Left ventricle myocardium inferior (tissue), 1 donor: ENCODE measurements around the gene MIGA2. TPM values are rescaled to one million over a fixed set of nuclear protein-coding genes. Genes with fewer than 3 reads are reported as not detected.
A peak's percentile ranks its signal among the peaks of the same experiment; 100 is the strongest.

Source experiments
- DNase-seq: peaks from one replicate; pipeline ENCODE4 v3.0.0-alpha.2; 2020
- H3K27ac ChIP-seq: fragments of 200-600 bp; replicated peaks from 2 replicates; pipeline ENCODE4 v1.8.0; 2021
- H3K27me3 ChIP-seq: fragments of 200-600 bp; 2 replicates; pipeline ENCODE4 v1.8.0; 2021; ENCODE audit warnings: low read depth
- H3K36me3 ChIP-seq: fragments of 200-600 bp; 2 replicates; pipeline ENCODE4 v1.8.0; 2021
- H3K4me1 ChIP-seq: fragments of 200-600 bp; 2 replicates; pipeline ENCODE4 v1.8.0; 2021
- H3K4me3 ChIP-seq: fragments of 200-600 bp; 2 replicates; pipeline ENCODE4 v1.8.0; 2021; ENCODE audit warnings: mild to moderate bottlenecking, moderate library complexity
- H3K9me3 ChIP-seq: fragments of 200-600 bp; replicated peaks from 2 replicates; pipeline ENCODE4 v1.8.0; 2021
- intact Hi-C: fragments of 100-400 bp; cut with micrococcal nuclease; formaldehyde crosslinking; loops from one replicate; pipeline ENCODE4 v1.11.0; 2022
- total RNA-seq: library from RNA; stranded (reverse); fragmentation: NEBNext Ultra II Directional; extraction: Animal tissue kit (Norgen Biotek cat#: 25700); gene quantifications from one replicate; pipeline ENCODE4 v1.2.1, GENCODE V29; 2021
- TF ChIP-seq, protein P1 (sequence below): fragments of 200-600 bp; IDR thresholded peaks from 2 replicates; pipeline ENCODE4 v1.8.0; 2021; ENCODE audit warnings: antibody characterized with exemption, mild to moderate bottlenecking, borderline replicate concordance
- donor health status: DM: no; HTN: yes; CAD: no; lungs with severe emphysema.

MIGA2 gene
- total RNA-seq, 1 donor from 2014 or later: 35.6 TPM

DNA sequence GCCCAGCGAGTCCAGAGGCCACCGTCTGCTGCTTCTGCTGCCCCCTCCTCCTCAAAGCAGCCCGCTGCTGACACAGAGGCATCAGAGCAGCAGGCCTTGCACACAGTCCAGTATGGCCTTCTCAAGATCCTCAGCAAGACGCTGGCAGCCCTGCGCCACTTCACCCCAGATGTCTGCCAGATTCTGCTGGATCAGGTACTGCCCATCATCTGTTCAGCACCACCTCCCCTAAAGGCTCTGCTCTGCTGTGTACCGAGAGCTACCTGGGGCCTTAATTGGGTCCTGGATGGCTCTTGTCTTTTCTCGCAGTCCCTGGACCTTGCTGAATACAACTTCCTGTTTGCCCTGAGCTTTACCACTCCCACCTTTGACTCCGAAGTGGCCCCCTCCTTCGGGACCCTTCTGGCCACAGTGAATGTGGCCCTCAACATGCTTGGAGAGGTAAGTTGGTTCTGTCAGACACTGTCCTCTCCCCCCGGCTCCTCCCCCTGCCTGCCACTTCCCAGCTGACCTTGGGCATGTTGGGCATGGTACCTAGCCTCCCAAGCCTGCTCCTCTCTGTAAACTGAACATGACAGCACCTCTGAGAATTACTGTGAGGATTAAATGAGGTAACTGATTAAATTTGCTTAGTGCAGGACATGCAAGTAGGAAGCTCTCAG is 31.0 kb upstream of the MIGA2 start:
- Histone ChIP-seq H3K27me3 (no peaks in the 10 kb centered on the region), H3K9me3 (no peaks in the 10 kb centered on the region), H3K36me3 (peaks cover 85% of the 10 kb centered on the region), H3K4me3 (no peak overlapping the region), H3K4me1 (peaks cover 19% of the 10 kb centered on the region), H3K27ac (no peak overlapping the region)
- DNase-seq: no peak
- TF ChIP-seq, protein P1, sequence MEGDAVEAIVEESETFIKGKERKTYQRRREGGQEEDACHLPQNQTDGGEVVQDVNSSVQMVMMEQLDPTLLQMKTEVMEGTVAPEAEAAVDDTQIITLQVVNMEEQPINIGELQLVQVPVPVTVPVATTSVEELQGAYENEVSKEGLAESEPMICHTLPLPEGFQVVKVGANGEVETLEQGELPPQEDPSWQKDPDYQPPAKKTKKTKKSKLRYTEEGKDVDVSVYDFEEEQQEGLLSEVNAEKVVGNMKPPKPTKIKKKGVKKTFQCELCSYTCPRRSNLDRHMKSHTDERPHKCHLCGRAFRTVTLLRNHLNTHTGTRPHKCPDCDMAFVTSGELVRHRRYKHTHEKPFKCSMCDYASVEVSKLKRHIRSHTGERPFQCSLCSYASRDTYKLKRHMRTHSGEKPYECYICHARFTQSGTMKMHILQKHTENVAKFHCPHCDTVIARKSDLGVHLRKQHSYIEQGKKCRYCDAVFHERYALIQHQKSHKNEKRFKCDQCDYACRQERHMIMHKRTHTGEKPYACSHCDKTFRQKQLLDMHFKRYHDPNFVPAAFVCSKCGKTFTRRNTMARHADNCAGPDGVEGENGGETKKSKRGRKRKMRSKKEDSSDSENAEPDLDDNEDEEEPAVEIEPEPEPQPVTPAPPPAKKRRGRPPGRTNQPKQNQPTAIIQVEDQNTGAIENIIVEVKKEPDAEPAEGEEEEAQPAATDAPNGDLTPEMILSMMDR: no peak
- intact Hi-C loops: no loop called here

DNA sequence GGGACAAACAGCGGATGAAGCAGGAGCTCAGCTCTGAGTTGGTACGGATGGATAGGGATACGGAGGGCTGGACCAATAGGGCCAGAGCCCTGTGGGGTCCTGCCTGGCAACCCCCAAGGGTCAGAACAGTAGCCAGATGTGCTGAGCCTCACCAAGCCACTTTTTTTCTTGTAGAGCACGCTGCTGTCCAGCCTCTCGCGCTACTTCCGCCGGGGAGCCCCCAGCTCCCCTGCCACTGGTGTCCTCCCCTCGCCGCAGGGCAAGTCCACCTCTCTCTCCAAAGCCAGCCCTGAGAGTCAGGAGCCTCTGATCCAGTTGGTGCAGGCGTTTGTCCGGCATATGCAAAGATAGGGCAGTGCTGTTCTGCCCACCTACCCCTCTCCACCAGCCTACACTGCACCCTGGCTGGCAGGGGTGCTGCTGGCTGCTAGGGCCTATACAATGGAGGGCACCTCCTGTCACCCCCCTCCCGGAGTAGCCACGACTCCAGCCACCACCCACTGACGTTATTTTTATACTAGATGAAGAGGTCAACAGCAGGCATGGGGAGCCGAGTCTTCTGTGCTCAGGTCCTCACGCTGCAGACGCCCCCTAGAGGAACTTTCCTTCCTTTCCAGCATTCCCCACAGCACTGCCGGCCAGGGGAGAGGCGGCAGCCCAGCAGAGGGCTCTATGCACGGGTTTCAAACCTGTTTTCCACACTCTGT is 29.9 kb upstream of the MIGA2 start:
- Histone ChIP-seq H3K9me3 (no peaks in the 10 kb centered on the region), H3K27ac (peak overlapping the region; percentile 60), H3K4me1 (peaks cover 19% of the 10 kb centered on the region), H3K4me3 (no peak overlapping the region), H3K27me3 (no peaks in the 10 kb centered on the region), H3K36me3 (peaks cover 84% of the 10 kb centered on the region)
- peak; percentile 58 for DNase-seq
- TF ChIP-seq, protein P1: peak; percentile 87
- intact Hi-C loops: no loop called here

DNA sequence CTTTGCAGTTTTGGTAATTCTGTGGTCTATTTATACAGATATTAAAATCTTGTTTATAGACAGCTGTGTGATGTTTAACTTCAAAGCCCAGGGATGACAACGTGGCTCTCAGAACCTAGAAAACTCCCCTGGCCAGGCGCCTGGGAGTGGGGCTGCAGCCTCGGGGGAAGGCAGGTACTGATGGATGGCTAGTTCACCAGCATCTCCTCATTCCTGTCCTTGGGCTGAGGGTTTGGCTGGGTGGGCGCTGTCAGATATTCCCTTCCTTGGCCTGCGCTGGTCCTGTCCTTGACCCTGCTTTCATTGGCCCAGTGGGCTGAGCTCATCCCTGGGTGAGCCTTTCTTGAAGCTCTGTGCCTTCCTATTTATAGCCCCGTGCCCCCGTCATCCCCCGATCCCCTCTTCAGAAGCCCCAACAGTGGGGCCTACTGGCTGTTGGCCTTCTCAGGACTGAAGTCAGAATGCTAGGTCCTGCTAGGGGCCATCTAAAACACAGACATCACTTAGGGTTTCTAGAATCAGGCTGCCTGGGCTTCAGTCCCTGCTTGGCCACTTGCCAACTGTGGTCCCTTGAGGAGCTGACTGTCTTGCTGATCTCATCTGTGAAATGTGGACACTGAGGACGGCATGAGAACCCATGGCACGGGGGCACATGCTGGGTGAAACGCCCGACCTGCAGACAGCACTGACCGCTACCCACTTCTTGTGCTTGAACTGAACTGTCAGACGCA is 29.2 kb upstream of the MIGA2 start:
- TF ChIP-seq, protein P1: peak; percentile 5
- intact Hi-C loops: no loop called here
- peak overlapping the region; percentile 60 for H3K27ac ChIP-seq
- no peaks in the 10 kb centered on the region for H3K27me3 ChIP-seq
- no peak overlapping the region for H3K4me3 ChIP-seq
- peaks cover 84% of the 10 kb centered on the region for H3K36me3 ChIP-seq
- peak; percentile 62 for DNase-seq
- peaks cover 19% of the 10 kb centered on the region for H3K4me1 ChIP-seq
- H3K9me3 ChIP-seq: no peaks in the 10 kb centered on the region

DNA sequence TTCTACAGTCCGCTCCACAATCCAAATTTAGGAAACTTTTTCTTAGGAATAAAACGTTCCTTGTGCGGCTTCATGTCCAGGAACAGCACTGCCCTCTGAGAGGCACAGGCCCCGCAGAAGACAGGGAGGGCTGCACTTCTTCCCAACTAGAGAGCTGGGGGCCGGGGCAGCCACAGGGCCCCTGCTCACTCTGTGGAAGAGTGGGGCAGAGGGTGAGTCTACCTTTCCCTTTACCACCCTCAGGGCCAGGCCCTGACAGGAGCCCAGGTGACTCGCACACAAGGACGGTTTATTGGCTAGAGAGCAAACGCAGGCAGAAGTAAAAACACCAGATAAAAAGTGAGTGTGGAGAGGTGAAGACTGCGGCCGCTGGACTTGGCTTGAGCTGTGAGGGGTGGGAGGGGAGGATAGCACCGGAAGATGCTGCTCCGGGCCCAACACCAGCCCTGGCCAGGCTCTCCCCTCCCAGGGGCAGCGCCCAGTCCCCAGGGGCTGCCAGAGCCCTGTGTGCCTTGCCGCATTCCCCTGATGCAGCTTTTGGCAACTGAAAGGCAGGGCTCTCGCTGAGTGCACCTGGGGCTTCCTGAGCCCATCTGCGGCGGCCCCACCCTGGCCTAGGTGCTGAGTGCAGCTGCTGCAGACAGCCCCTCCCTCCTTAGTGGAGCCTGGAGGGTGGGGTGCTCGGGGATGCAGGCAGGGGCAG is 28.5 kb upstream of the MIGA2 start:
- no peak for DNase-seq
- H3K27me3 ChIP-seq: no peaks in the 10 kb centered on the region

GRCh38 chr9:129008469-129008965 is 27.9 kb upstream of the MIGA2 start:
- TF ChIP-seq, protein P1: no peak
- Histone ChIP-seq H3K36me3 (peaks cover 84% of the 10 kb centered on the region), H3K9me3 (no peaks in the 10 kb centered on the region), H3K27ac (no peak overlapping the region), H3K4me1 (peaks cover 19% of the 10 kb centered on the region), H3K27me3 (no peaks in the 10 kb centered on the region), H3K4me3 (no peak overlapping the region)
- no peak for DNase-seq
- intact Hi-C loops: no loop called here

More for the DNA sequence above, 28.5 kb upstream of the MIGA2 start:
- peak overlapping the region; percentile 60 for H3K27ac ChIP-seq
- no peaks in the 10 kb centered on the region for H3K9me3 ChIP-seq
- intact Hi-C loops: no loop called here
- H3K4me3 ChIP-seq: no peak overlapping the region
- TF ChIP-seq, protein P1: no peak
- peaks cover 84% of the 10 kb centered on the region for H3K36me3 ChIP-seq
- H3K4me1 ChIP-seq: peaks cover 19% of the 10 kb centered on the region
